ENCODE results near the gene GPX2. TPM values are rescaled to one million over a fixed set of nuclear protein-coding genes. Genes with fewer than 3 reads are reported as not detected.
A peak's percentile ranks its signal among the peaks of the same experiment; 100 is the strongest.

The GPX2 gene
- total RNA-seq, 1 donor from 2014 or later = 0.63 TPM

DNA sequence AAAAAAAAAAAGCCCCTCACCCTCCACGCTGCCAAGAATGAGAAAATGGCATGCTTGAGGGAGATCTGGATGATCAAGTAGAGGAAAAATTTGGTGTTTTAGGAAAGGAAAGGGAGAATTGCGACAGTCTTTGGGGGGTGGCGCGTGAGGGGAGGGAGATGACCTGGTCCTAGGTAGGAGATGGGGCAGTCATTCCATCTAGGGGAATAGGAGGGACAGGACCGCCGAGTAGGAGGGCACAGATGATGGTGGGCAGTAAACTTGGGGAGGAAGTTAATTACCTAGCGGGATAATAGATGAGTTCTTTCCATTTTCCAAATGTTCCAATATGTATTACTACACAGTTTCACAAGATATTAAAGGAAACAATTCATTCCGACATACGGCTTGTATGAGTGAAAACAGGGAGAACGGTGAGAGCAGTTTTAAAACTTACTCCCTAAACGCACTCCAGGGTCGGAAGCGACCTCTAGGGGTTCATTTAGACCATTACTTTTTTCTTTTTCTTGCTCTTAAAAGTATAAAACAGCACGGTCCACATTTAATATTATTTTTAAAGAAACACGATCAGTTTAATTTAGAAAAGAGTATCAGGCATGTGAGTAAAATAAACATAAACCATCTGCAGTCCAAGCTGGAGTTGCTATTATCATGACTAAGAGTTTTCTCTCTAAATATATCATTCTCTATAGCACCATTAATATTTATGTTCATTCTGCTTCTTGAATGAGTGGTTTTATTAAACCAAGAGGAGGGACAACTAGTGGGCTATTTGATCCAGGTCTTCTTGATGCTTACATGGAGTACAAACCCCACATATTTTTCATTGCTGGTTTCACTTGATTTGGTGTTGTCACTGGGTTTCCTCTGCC lies 41.1 kb upstream of the GPX2 start:
- Mint-ChIP-seq H3K27me3 (ENCODE audit: low read depth) (peaks cover 8% of the 10 kb centered on the region), H3K4me3 (peak overlapping the region; percentile 60), H3K9me3 (no peaks in the 10 kb centered on the region), H3K27ac (no peak overlapping the region), H3K4me1 (peaks cover 22% of the 10 kb centered on the region), H3K36me3 (peaks cover 1% of the 10 kb centered on the region)
- TF ChIP-seq, protein P1, sequence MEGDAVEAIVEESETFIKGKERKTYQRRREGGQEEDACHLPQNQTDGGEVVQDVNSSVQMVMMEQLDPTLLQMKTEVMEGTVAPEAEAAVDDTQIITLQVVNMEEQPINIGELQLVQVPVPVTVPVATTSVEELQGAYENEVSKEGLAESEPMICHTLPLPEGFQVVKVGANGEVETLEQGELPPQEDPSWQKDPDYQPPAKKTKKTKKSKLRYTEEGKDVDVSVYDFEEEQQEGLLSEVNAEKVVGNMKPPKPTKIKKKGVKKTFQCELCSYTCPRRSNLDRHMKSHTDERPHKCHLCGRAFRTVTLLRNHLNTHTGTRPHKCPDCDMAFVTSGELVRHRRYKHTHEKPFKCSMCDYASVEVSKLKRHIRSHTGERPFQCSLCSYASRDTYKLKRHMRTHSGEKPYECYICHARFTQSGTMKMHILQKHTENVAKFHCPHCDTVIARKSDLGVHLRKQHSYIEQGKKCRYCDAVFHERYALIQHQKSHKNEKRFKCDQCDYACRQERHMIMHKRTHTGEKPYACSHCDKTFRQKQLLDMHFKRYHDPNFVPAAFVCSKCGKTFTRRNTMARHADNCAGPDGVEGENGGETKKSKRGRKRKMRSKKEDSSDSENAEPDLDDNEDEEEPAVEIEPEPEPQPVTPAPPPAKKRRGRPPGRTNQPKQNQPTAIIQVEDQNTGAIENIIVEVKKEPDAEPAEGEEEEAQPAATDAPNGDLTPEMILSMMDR (IDR thresholded peaks at IDR 0.05; ENCODE audit: unreplicated experiment) = peak; percentile 56
- DNase-seq (ENCODE audit: low spot score in 2 of 2, unreplicated experiment in 2 of 2) = no peak

DNA sequence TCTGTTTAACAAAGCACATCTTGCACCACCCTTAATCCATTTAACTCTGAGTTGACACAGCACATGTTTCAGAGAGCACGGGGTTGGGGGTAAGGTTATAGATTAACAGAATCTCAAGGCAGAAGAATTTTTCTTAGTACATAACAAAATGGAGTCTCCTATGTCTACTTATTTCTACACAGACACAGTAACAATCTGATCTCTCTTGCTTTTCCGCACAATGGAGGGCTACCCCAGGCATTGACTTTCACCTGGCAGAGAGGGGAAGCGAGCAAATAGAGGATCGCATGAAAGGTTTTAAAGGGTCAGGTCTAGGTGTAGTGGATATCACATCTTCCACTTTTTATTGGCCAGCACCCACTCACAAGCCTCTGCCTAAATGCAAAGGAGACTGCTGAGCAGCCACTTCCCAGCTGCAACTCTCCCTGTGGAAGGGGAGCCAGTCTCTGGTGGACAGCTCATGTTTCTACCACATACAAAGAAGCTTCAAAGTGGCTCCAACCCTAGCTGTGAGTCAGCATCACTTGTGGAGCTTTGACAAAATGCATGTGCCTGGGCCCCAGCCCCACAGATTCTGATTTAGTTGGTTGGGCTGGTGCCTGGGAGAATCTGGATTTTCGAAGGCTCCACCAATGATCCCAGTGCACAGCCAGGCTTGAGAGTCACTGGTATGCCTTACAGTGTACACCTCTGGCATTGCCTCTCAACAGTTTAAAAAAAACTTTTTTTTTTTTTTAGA lies 37.0 kb upstream of the GPX2 start:
- Mint-ChIP-seq H3K9me3 (no peaks in the 10 kb centered on the region), H3K4me3 (no peak overlapping the region), H3K36me3 (no peaks in the 10 kb centered on the region), H3K27ac (no peak overlapping the region), H3K27me3 (ENCODE audit: low read depth) (peaks cover 3% of the 10 kb centered on the region), H3K4me1 (peaks cover 17% of the 10 kb centered on the region)
- TF ChIP-seq, protein P1 (IDR thresholded peaks at IDR 0.05; ENCODE audit: unreplicated experiment) = no peak
- no peak for DNase-seq (ENCODE audit: low spot score in 2 of 2, unreplicated experiment in 2 of 2)

DNA sequence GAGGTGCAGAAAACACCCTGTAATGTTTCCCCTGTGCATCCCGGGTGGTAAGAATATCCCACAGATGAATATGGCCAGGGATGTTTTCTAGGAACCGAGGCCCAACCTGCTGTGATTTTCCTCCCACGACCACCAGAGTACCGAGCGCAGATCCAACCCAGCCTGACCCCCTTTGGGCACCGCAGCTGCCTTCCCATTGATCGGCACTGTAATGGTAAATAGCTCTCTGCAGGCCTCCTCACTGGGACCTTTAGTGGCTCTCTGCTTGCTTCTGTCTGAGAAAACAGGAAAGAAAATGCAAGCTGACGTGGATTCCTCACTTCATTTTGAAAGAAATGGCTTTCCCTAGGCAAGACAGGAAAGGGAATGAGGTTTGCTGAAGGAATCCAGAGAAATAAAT lies 32.0 kb upstream of the GPX2 start:
- H3K4me1 Mint-ChIP-seq = peaks cover 24% of the 10 kb centered on the region
- H3K36me3 Mint-ChIP-seq = no peaks in the 10 kb centered on the region
- no peak for DNase-seq (ENCODE audit: low spot score in 2 of 2, unreplicated experiment in 2 of 2)
- TF ChIP-seq, protein P1 (IDR thresholded peaks at IDR 0.05; ENCODE audit: unreplicated experiment) = no peak
- peaks cover 1% of the 10 kb centered on the region for H3K27me3 Mint-ChIP-seq (ENCODE audit: low read depth)
- no peak overlapping the region for H3K27ac Mint-ChIP-seq
- H3K4me3 Mint-ChIP-seq = no peak overlapping the region
- H3K9me3 Mint-ChIP-seq = no peaks in the 10 kb centered on the region

- Mint-ChIP-seq H3K4me1 (peaks cover 21% of the 10 kb centered on the region), H3K4me3 (no peak overlapping the region), H3K36me3 (no peaks in the 10 kb centered on the region), H3K27ac (no peak overlapping the region), H3K27me3 (ENCODE audit: low read depth) (peaks cover 1% of the 10 kb centered on the region), H3K9me3 (no peaks in the 10 kb centered on the region)
- no peak for DNase-seq (ENCODE audit: low spot score in 2 of 2, unreplicated experiment in 2 of 2)
- TF ChIP-seq, protein P1 (IDR thresholded peaks at IDR 0.05; ENCODE audit: unreplicated experiment) = no peak
Observed at GRCh38 chr14:64973826-64974225, 31.3 kb upstream of the GPX2 start.

DNA sequence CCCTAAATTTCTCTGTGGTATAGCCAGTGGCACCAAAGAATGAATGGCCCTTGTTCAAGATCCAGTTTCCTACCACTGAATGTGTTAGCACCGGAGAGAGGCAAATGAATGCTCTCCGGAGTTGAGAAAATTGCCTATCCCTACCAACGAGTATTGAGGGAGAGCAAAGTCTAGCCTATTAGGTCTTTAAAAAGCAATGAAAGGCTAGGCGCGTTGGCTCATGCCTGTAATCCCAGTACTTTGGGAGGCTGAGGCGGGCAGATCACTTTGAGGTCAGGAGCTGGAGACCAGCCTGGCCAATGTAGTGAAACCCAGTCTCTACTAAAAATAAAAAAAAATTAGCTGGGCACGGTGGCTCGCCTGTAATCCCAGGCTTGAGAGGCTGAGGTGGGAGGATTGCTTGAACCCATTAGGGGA lies 30.5 kb upstream of the GPX2 start:
- TF ChIP-seq, protein P1 (IDR thresholded peaks at IDR 0.05; ENCODE audit: unreplicated experiment) = no peak
- Mint-ChIP-seq H3K27ac (peak overlapping the region; percentile 59), H3K27me3 (ENCODE audit: low read depth) (peaks cover under 1% of the 10 kb centered on the region), H3K4me1 (peaks cover 20% of the 10 kb centered on the region), H3K36me3 (no peaks in the 10 kb centered on the region), H3K4me3 (peak overlapping the region; percentile 84), H3K9me3 (no peaks in the 10 kb centered on the region)
- DNase-seq (ENCODE audit: low spot score in 2 of 2, unreplicated experiment in 2 of 2) = no peak
